ENCODE data around the gene PIK3C2G.

PIK3C2G gene

DNA sequence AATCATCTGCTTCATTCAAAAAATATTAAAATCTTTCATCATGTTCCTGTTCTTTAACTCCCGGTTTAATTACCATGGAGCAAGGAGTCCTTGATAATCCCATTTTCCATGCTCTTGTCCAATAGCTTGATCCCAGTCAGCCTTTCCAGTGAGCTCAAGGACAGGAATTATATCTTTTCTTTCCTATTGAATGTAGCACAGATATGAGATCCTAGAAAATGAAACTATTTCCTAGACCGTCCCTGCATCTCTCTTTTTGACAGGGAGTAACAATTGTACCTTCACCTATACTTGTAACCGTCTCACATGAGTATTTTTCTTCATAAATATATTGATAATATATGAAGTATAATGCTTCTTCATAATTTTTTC, 35.6 kb downstream of the PIK3C2G start:
- Mint-ChIP-seq H3K4me3 (no peak overlapping the region), H3K4me1 (ENCODE audit: low read depth) (no peaks in the 10 kb centered on the region), H3K27me3 (no peaks in the 10 kb centered on the region), H3K27ac (no peak overlapping the region), H3K9me3 (peaks cover 9% of the 10 kb centered on the region), H3K36me3 (ENCODE audit: low read depth) (no peaks in the 10 kb centered on the region)

DNA sequence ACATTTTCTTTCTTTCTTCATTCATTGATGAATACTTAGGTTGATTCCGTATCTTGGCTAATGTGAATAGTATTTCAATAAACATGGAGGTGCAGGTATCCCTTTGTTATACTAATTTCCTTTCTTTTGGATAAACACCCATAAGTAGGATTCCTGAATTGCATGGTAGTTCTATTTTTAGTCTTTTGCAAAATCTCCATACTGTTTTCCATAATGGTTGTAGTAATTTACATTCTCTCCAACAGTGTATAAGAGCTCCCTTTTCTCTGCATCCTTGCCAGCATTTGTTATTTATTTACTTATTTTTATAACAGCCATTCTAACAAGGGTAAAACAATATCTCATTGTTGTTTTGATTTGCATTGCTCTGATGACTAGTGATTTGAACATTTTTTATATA, 36.6 kb downstream of the PIK3C2G start:
- Mint-ChIP-seq H3K36me3 (ENCODE audit: low read depth) (no peaks in the 10 kb centered on the region), H3K4me3 (no peak overlapping the region), H3K27ac (no peak overlapping the region), H3K27me3 (no peaks in the 10 kb centered on the region), H3K9me3 (peaks cover 4% of the 10 kb centered on the region), H3K4me1 (ENCODE audit: low read depth) (no peaks in the 10 kb centered on the region)

- H3K4me1 Mint-ChIP-seq (ENCODE audit: low read depth): no peaks in the 10 kb centered on the region
- no peaks in the 10 kb centered on the region for H3K27me3 Mint-ChIP-seq
- no peak overlapping the region for H3K4me3 Mint-ChIP-seq
- H3K9me3 Mint-ChIP-seq: peaks cover 8% of the 10 kb centered on the region
- no peak overlapping the region for H3K27ac Mint-ChIP-seq
- H3K36me3 Mint-ChIP-seq (ENCODE audit: low read depth): no peaks in the 10 kb centered on the region
Observed at GRCh38 chr12:18302809-18303430, 41.6 kb downstream of the PIK3C2G start.

DNA sequence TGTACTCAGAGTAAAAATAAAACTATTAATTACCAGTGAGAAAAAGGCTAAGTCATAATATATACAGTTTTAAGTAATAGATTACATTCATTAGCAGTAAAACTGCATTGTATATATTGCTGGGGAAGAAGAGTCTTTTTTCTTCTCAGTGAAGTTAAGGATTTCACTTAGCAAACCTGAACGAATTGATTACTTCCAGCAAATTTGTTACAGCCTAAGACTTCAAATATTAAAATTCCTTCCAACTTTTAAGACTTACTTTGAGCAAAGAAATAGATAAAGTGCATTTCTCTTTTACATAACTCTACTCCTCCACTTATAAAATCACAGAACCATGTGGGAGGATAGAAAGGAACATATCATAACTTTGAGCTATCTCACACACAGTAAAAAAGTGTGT, 43.3 kb downstream of the PIK3C2G start:
- Mint-ChIP-seq H3K27me3 (no peaks in the 10 kb centered on the region), H3K4me3 (no peak overlapping the region), H3K4me1 (ENCODE audit: low read depth) (no peaks in the 10 kb centered on the region), H3K27ac (no peak overlapping the region), H3K9me3 (peaks cover 8% of the 10 kb centered on the region), H3K36me3 (ENCODE audit: low read depth) (no peaks in the 10 kb centered on the region)

DNA sequence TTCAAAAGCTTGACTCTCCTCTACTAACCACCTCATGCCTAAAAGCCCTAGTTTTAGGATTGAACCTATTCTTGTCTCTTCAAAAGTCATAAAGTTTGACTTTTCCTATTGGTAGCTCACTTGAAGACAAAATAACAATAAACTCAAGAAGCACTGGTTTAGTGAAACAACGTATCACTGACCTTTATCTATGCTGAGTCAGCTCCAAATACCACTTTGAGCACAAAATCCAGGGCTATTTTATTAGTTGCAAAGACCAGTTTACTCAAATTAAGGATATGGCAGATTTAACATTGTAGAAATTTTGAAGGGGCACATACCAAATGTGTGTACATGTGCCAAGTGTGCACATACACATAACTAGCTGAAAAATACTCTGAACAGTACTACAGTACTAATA, 45.0 kb downstream of the PIK3C2G start:
- H3K36me3 Mint-ChIP-seq (ENCODE audit: low read depth): no peaks in the 10 kb centered on the region
- H3K9me3 Mint-ChIP-seq: peaks cover 4% of the 10 kb centered on the region
- H3K27ac Mint-ChIP-seq: no peak overlapping the region
- H3K4me3 Mint-ChIP-seq: no peak overlapping the region
- H3K27me3 Mint-ChIP-seq: no peaks in the 10 kb centered on the region
- H3K4me1 Mint-ChIP-seq (ENCODE audit: low read depth): no peaks in the 10 kb centered on the region

DNA sequence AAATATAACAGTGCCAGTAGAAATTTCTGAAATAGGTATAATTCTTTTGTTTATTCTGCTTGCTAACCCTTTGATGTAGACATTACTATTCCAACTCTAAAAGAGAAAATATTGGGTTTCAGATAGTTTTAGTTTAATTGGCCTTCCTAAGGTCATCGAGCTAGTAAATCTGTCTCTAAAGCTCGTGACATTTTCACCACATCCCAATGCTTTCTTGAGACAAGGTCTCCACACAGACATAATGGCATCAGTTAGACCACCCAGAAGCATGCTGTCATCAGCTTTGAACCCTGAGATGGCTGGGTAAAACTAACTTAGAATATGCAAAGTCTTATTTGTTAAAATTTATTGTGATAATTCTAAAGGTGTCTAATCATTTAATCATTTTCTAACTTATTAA, 52.0 kb downstream of the PIK3C2G start:
- Mint-ChIP-seq H3K4me3 (no peak overlapping the region), H3K36me3 (ENCODE audit: low read depth) (no peaks in the 10 kb centered on the region), H3K27me3 (no peaks in the 10 kb centered on the region), H3K27ac (no peak overlapping the region), H3K4me1 (ENCODE audit: low read depth) (no peaks in the 10 kb centered on the region), H3K9me3 (no peaks in the 10 kb centered on the region)

DNA sequence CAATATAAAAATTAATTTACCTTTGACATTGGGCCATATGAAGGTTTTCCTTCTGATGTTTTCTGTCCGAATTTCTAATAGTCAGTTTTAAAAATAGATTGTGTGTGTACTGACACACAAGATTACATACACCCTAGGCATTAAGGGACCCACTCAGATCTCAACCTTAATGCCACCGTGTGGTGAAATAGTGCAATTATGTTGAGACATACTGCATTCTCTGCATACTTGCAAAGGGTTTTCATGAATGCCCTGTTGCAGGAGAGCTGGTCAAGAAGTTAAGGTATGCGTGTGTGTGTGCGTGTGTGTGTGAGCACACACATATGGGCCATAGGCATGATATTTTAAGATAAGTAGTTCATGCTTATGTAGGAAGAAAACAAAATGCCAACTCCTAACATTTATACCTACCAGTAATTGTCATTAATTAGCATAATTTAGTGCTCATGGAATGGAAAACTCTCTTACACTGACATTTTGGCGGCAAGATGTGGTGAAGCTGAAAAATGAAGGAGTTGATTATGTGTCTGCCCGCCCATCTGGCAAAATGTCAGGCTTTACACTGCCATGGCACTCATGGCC, 58.8 kb downstream of the PIK3C2G start:
- no peak overlapping the region for H3K4me3 Mint-ChIP-seq
- peaks cover 6% of the 10 kb centered on the region for H3K9me3 Mint-ChIP-seq
- no peaks in the 10 kb centered on the region for H3K36me3 Mint-ChIP-seq (ENCODE audit: low read depth)
- H3K27me3 Mint-ChIP-seq: no peaks in the 10 kb centered on the region
- H3K27ac Mint-ChIP-seq: no peak overlapping the region
- no peaks in the 10 kb centered on the region for H3K4me1 Mint-ChIP-seq (ENCODE audit: low read depth)

DNA sequence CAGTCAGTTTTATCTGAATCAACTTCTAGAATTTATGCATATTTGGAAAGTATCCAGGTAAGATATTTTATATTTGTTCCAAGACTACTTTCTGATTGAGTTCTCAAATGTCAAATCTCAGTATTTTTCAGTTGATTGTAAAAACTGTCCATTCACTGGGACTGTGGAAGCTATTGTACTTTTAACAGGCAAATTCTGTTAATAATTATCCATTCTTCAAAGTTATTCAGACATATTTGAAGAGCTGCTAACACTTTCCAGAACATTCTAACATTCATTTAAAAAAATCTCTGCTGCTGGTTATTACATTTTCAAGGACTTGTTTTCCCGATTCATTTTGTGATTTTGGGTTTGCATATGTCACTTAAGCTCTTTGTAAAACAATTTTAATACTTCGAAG, 59.7 kb downstream of the PIK3C2G start:
- H3K36me3 Mint-ChIP-seq (ENCODE audit: low read depth): no peaks in the 10 kb centered on the region
- no peak overlapping the region for H3K27ac Mint-ChIP-seq
- no peak overlapping the region for H3K4me3 Mint-ChIP-seq

GRCh38 chr12:18323159-18323558, 61.8 kb downstream of the PIK3C2G start:
- Mint-ChIP-seq H3K4me1 (ENCODE audit: low read depth) (no peaks in the 10 kb centered on the region), H3K27me3 (no peaks in the 10 kb centered on the region), H3K9me3 (peaks cover 11% of the 10 kb centered on the region), H3K4me3 (no peak overlapping the region), H3K36me3 (ENCODE audit: low read depth) (no peaks in the 10 kb centered on the region), H3K27ac (no peak overlapping the region)

More for the DNA sequence above, 59.7 kb downstream of the PIK3C2G start:
- peaks cover 8% of the 10 kb centered on the region for H3K9me3 Mint-ChIP-seq
- no peaks in the 10 kb centered on the region for H3K27me3 Mint-ChIP-seq
- no peaks in the 10 kb centered on the region for H3K4me1 Mint-ChIP-seq (ENCODE audit: low read depth)

DNA sequence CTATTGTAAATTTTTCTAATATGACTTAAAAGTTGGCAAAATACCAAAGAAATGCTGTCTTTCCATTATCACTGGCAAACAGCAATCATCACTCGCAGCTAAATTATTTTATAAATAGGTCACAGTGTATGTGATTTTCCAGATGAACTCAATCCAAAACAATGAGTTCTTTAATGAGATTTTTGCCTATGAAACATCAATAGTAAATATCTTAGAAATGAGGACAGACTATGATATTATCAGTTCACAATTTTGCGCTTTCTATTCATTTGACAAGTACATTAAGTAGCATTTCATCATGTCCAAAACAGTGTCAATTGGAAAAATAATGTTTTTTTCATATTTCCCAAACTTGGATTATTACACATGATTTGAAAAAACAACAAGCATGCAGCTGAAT, 65.7 kb downstream of the PIK3C2G start:
- Mint-ChIP-seq H3K4me3 (no peak overlapping the region), H3K9me3 (peaks cover 7% of the 10 kb centered on the region), H3K36me3 (ENCODE audit: low read depth) (no peaks in the 10 kb centered on the region), H3K27me3 (no peaks in the 10 kb centered on the region), H3K27ac (no peak overlapping the region), H3K4me1 (ENCODE audit: low read depth) (no peaks in the 10 kb centered on the region)

DNA sequence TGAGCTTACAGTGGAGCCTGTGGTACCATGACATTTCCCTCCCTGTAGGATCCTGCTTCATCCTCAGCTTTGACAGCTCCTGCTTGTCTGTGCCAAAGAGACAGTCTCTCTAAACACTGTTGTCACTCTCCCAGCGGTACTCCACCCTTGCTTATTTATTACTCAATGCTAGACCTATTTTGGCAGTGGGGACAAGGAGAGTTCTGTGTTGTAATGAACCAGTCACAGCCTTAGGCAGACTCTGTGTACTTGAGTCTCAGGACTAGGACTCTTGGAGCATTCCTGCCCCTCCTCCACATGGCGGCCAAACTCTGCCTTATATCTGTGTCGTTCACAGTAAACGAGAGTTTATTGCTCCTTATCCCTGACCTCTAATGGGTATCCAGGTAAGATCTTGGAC, 70.9 kb downstream of the PIK3C2G start:
- H3K27ac Mint-ChIP-seq: no peak overlapping the region
- H3K36me3 Mint-ChIP-seq (ENCODE audit: low read depth): no peaks in the 10 kb centered on the region
- H3K4me3 Mint-ChIP-seq: no peak overlapping the region
- H3K4me1 Mint-ChIP-seq (ENCODE audit: low read depth): no peaks in the 10 kb centered on the region
- peaks cover 3% of the 10 kb centered on the region for H3K9me3 Mint-ChIP-seq
- H3K27me3 Mint-ChIP-seq: no peaks in the 10 kb centered on the region

DNA sequence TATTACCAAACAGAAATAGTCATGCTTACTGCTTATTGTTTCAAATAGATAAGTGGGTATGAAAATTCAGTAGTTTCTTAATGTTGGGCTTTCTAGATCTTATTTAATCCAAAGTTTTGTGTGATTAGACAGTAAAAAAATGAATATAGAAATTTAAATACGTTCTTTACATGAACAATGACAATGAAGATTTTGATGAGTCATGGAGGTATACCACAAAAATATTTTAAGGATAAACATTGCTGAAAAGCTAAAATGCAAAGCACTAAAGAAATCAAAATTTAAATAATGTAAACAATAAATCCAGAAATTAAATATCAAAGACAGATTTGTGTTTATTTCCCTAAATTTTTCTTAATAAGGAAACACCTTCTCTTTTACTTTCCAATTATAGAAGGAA, 78.3 kb downstream of the PIK3C2G start:
- H3K4me1 Mint-ChIP-seq (ENCODE audit: low read depth): no peaks in the 10 kb centered on the region
- no peak overlapping the region for H3K27ac Mint-ChIP-seq
- no peaks in the 10 kb centered on the region for H3K27me3 Mint-ChIP-seq
- no peak overlapping the region for H3K4me3 Mint-ChIP-seq
- peaks cover 4% of the 10 kb centered on the region for H3K9me3 Mint-ChIP-seq
- H3K36me3 Mint-ChIP-seq (ENCODE audit: low read depth): no peaks in the 10 kb centered on the region

GRCh38 chr12:18340186-18340585, 78.9 kb downstream of the PIK3C2G start:
- Mint-ChIP-seq H3K27me3 (no peaks in the 10 kb centered on the region), H3K36me3 (ENCODE audit: low read depth) (no peaks in the 10 kb centered on the region), H3K4me1 (ENCODE audit: low read depth) (no peaks in the 10 kb centered on the region), H3K9me3 (peaks cover 4% of the 10 kb centered on the region), H3K4me3 (no peak overlapping the region), H3K27ac (no peak overlapping the region)

- H3K4me1 Mint-ChIP-seq (ENCODE audit: low read depth): no peaks in the 10 kb centered on the region
- H3K27ac Mint-ChIP-seq: no peak overlapping the region
- peaks cover 4% of the 10 kb centered on the region for H3K9me3 Mint-ChIP-seq
- H3K36me3 Mint-ChIP-seq (ENCODE audit: low read depth): no peaks in the 10 kb centered on the region
- H3K4me3 Mint-ChIP-seq: no peak overlapping the region
- no peaks in the 10 kb centered on the region for H3K27me3 Mint-ChIP-seq
Observed at GRCh38 chr12:18340786-18341185, 79.5 kb downstream of the PIK3C2G start.

- Mint-ChIP-seq H3K4me3 (no peak overlapping the region), H3K36me3 (ENCODE audit: low read depth) (no peaks in the 10 kb centered on the region), H3K4me1 (ENCODE audit: low read depth) (no peaks in the 10 kb centered on the region), H3K27me3 (no peaks in the 10 kb centered on the region), H3K9me3 (no peaks in the 10 kb centered on the region), H3K27ac (no peak overlapping the region)
Observed at GRCh38 chr12:18343708-18344107, 82.4 kb downstream of the PIK3C2G start.

DNA sequence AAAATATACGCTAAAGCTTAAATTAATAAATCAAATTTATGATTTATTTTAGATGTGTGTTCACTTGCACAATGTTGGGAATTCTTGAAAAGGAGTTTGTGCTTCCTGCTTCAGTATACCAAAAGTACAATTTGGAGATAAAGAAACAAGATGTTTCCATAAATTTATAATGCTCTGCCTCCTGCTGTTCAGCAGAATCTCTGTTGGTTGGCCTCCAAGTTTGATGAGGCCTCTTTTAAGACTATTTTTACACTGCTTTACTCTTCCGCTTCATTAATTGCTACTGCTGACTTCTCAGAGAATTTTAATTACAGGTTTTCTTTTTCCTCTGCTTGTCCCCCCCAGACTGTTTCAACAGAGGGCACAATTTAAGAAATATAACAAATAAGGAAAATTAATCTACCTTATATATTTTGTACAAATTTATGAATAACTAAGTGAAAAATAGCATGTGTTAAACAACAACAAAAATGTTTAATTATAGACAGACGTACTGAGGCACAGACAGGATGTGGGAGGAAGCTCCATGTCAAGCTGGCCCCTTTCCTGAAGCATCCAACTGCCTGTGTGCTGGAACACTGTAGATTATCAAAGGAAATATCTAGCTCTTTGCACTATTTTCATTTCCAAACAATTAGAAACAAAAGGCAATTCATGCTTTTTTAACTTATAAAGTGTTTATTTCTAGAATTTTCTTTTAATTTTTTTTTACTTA, 83.9 kb downstream of the PIK3C2G start:
- H3K36me3 Mint-ChIP-seq (ENCODE audit: low read depth): no peaks in the 10 kb centered on the region
- no peaks in the 10 kb centered on the region for H3K9me3 Mint-ChIP-seq
- H3K4me1 Mint-ChIP-seq (ENCODE audit: low read depth): no peaks in the 10 kb centered on the region
- H3K27me3 Mint-ChIP-seq: no peaks in the 10 kb centered on the region
- H3K4me3 Mint-ChIP-seq: no peak overlapping the region
- H3K27ac Mint-ChIP-seq: no peak overlapping the region

Data from stimulated activated naive CD8-positive, alpha-beta T cell treated with anti-CD3 and anti-CD28 coated beads, Interleukin-15, Interleukin-2, amounts not matched to agents 100 ng/mL and 50 ng/mL, for 24 hours (primary cell).